Measurements from ENCODE around the gene HELZ2.

DNA sequence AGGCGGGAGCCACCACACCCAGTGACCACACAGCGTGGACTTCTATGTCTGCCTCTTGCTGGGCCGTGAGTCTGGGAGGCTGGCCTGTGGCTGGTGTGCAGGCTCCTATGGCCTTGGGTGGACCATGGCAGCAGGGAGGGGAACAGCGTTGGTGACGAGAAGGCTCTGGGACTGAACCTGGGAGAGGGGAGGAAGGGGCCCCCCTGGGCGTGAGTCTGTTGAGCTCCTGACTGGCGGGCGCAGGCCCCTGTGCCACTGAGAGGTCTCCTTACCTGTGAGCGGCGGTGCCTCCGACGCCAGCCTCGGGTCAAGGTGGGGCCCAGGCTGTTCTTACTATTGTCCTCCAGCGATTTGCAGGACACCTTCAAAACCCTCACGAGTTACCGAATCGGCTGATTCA is 12.8 kb upstream of the HELZ2 start:
- no peak for TF ChIP-seq TARDBP (IDR thresholded peaks at IDR 0.05)
- no peak for TF ChIP-seq L3MBTL2 (conservative IDR thresholded peaks at IDR 0.05)
- TF ChIP-seq HDGF (IDR thresholded peaks at IDR 0.05; ENCODE audit: borderline replicate concordance): no peak
- no peak for TF ChIP-seq LEF1 (IDR thresholded peaks at IDR 0.05; ENCODE audit: borderline replicate concordance)
- no peak for TF ChIP-seq SP1 (IDR thresholded peaks at IDR 0.05)
- no peak for TF ChIP-seq ELF4 (IDR thresholded peaks at IDR 0.05)
- TF ChIP-seq ARNT (IDR thresholded peaks at IDR 0.05): no peak
- no peak for TF ChIP-seq NFRKB (IDR thresholded peaks at IDR 0.05)
- TF ChIP-seq FOXK2 (IDR thresholded peaks at IDR 0.05): no peak
- no peak for TF ChIP-seq FOXM1 (IDR thresholded peaks at IDR 0.05; ENCODE audit: borderline replicate concordance)
- TF ChIP-seq FOXA1 (IDR thresholded peaks at IDR 0.05): no peak
- TF ChIP-seq ZNF384 (IDR thresholded peaks at IDR 0.05): no peak
- TF ChIP-seq SUZ12 (IDR thresholded peaks at IDR 0.05): no peak
